Heart left ventricle (tissue), 16 donors: Measurements from ENCODE around the gene SPATS2L. TPM values are rescaled to one million over a fixed set of nuclear protein-coding genes. Genes with fewer than 3 reads are reported as not detected.
A peak's percentile ranks its signal among the peaks of the same experiment; 100 is the strongest.

Source experiments
- ATAC-seq, 4 donors: fragments of 200-7000 bp; cut with Tn5 transposase; one replicate each; pipeline ENCODE4 v1.9.1; 2020 to 2022; ENCODE audit warnings: moderate library complexity in 4 of 4, mild to moderate bottlenecking in 3 of 4, moderate number of reproducible peaks in 1 of 4
- DNase-seq, 5 donors: peaks; one replicate each; pipeline ENCODE4 v3.0.0-alpha.2; 2020
- H3K27ac ChIP-seq, 12 donors: fragments of 200-600 bp; sonication (generic) in 4 of 12; one replicate each; pipeline versions ENCODE4 v1.5.0 to v1.8.0; 2016 to 2022; ENCODE audit warnings: mild to moderate bottlenecking in 2 of 12
- H3K27me3 ChIP-seq, 9 donors: fragments of 200-600 bp; sonication (generic) in 2 of 9; one replicate each; pipeline versions ENCODE4 v1.5.1 to v1.8.0; 2016 to 2022; ENCODE audit warnings: mild to moderate bottlenecking in 3 of 9
- H3K36me3 ChIP-seq, 9 donors: fragments of 200-600 bp; sonication (generic) in 2 of 9; one replicate each; pipeline versions ENCODE4 v1.5.0 to v1.8.0; 2018 to 2022; ENCODE audit warnings: mild to moderate bottlenecking in 2 of 9
- H3K4me1 ChIP-seq, 12 donors: fragments of 200-600 bp; sonication (generic) in 4 of 12; one replicate each; pipeline versions ENCODE4 v1.5.0 to v1.8.0; 2016 to 2022; ENCODE audit warnings: mild to moderate bottlenecking in 3 of 12
- H3K4me3 ChIP-seq, 12 donors: fragments of 200-600 bp; sonication (generic) in 4 of 12; one replicate each; pipeline versions ENCODE4 v1.5.0 to v1.8.0; 2017 to 2022; ENCODE audit warnings: mild to moderate bottlenecking in 9 of 12, moderate library complexity in 4 of 12
- H3K9me3 ChIP-seq, 12 donors: fragments of 200-600 bp; sonication (generic) in 4 of 12; one replicate each; pipeline versions ENCODE4 v1.5.0 to v1.8.0; 2016 to 2022; ENCODE audit warnings: mild to moderate bottlenecking in 1 of 12
- POLR2A ChIP-seq, 2 donors: fragments of 450-650 bp; IDR thresholded peaks; one replicate each; pipeline ENCODE4 v1.6.1; 2017; ENCODE audit warnings: antibody characterized with exemption in 2 of 2, mild to moderate bottlenecking in 2 of 2, moderate library complexity in 2 of 2
- WGBS, 4 donors: extraction: QIAGEN DNeasy Blood & Tissue Kit in 2 of 4; methylation state at CpG; one replicate each; pipeline versions ENCODE4 v1.1.5 to v1.1.7; 2013 to 2018; 5-methylcytosine and 5-hydroxymethylcytosine counted together
- intact Hi-C, 10 donors: fragments of 100-400 bp; cut with DNase I; formaldehyde crosslinking; loops; one replicate each; pipeline versions ENCODE4 v1.11.1 to v1.14.2; 2022
- polyA plus RNA-seq, 2 donors: library from polyadenylated mRNA; stranded (reverse); fragments of 200-250 nt; gene quantifications; one replicate each; pipeline ENCODE4 v1.2.3, GENCODE V29; 2013
- total RNA-seq, 9 donors: library from RNA; depleted of rRNA in 2 of 9; stranded (reverse); fragments of >200 nt in 2 of 9; fragmentation: NEBNext Ultra II Directional in 3 of 9; extraction: Animal tissue kit (Norgen Biotek cat#: 25700) in 3 of 9; gene quantifications; one replicate each; pipeline versions ENCODE4 v1.1.0 to v1.2.4, GENCODE V29; 2016 to 2023
- TF ChIP-seq, protein P1 (sequence below), 12 donors: fragments of 200-600 bp; sonication (generic) in 4 of 12; IDR thresholded peaks; one replicate each; pipeline versions ENCODE4 v1.5.0 to v1.8.0; 2018 to 2022; ENCODE audit warnings: antibody characterized with exemption in 12 of 12, mild to moderate bottlenecking in 5 of 12
- donor health status: ischemic (EF 13 %, LVEDD 7.1; RV severe dilation, severe dysfunction).
- donor health status: healthy with polysubstance abuse.
- donor health status: DM: no; HTN: yes; CAD: no.
- donor health status: DM: no; HTN: no; CAD: no.
- donor health status: ischemic (EF 25% LVEDD 6.9; RV normal size, moderate dysfunction).
- donor health status: ischemic (EF 25% LVEDD 5.7; RV mildly dilated, moderate dysfunction).
- donor health status: healthy.
- donor health status: DM: yes; HTN: yes; CAD: no.
- donor health status: ischemic (EF 35%, LVEDD 5.7; RV mildly dilated, moderate dysfunction).
- donor health status: nonischemic (EF 11% LVEDD 7.7; RV severe dilation, severe dysfunction).
- donor health status: DM: yes; HTN: yes; CAD: no.
- donor health status: PGD.
- donor health status: ischemic (EF 29% LVEDD 5.4; RV normal size, mild dysfunction).
- donor health status: nonischemic (EF 23%, LVEDD 6.1; RV moderate dilation, normal function).

SPATS2L gene
- total and polyA plus RNA-seq, 11 donors = 34.9 to 177 (median 102) TPM

- H3K36me3 ChIP-seq = no peaks in the 10 kb centered on the region
- intact Hi-C loops = no loop called here
- no peaks in the 10 kb centered on the region for H3K27me3 ChIP-seq
- no peaks in the 10 kb centered on the region for H3K9me3 ChIP-seq
- ATAC-seq (peak; percentile 55 to 87 (median 66)), DNase-seq (no peak)
- WGBS, 4 donors = 66 to 86% (median 76%) methylated on average over 2 of the region's 2 CpGs
- no peak overlapping the region for H3K27ac ChIP-seq
- peaks cover 0 to 46% (median 18%) of the 10 kb centered on the region in 12 donors for H3K4me1 ChIP-seq
- H3K4me3 ChIP-seq = no peak overlapping the region
- TF ChIP-seq, protein P1, sequence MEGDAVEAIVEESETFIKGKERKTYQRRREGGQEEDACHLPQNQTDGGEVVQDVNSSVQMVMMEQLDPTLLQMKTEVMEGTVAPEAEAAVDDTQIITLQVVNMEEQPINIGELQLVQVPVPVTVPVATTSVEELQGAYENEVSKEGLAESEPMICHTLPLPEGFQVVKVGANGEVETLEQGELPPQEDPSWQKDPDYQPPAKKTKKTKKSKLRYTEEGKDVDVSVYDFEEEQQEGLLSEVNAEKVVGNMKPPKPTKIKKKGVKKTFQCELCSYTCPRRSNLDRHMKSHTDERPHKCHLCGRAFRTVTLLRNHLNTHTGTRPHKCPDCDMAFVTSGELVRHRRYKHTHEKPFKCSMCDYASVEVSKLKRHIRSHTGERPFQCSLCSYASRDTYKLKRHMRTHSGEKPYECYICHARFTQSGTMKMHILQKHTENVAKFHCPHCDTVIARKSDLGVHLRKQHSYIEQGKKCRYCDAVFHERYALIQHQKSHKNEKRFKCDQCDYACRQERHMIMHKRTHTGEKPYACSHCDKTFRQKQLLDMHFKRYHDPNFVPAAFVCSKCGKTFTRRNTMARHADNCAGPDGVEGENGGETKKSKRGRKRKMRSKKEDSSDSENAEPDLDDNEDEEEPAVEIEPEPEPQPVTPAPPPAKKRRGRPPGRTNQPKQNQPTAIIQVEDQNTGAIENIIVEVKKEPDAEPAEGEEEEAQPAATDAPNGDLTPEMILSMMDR (IDR thresholded peaks at IDR 0.05) = no peak
- no peak for TF ChIP-seq POLR2A (IDR thresholded peaks at IDR 0.05)
These were observed 53.1 kb downstream of the SPATS2L start for GRCh38 chr2:200359552-200359951.

GRCh38 chr2:200360364-200360763 lies 53.9 kb downstream of the SPATS2L start:
- no peak overlapping the region for H3K4me3 ChIP-seq
- ATAC-seq (no peak), DNase-seq (no peak)
- no peaks in the 10 kb centered on the region for H3K27me3 ChIP-seq
- 88 to 96% (median 91%) methylated on average over 5 of the region's 5 CpGs for WGBS, 4 donors
- no peaks in the 10 kb centered on the region for H3K36me3 ChIP-seq
- H3K4me1 ChIP-seq = peaks cover 0 to 46% (median 18%) of the 10 kb centered on the region in 12 donors
- H3K27ac ChIP-seq = peak overlapping the region in 1 of 12 donors; percentile 7
- intact Hi-C loops = no loop called here
- TF ChIP-seq, protein P1 (IDR thresholded peaks at IDR 0.05) = no peak
- TF ChIP-seq POLR2A (IDR thresholded peaks at IDR 0.05) = no peak
- no peaks in the 10 kb centered on the region for H3K9me3 ChIP-seq

GRCh38 chr2:200362202-200362917 lies 55.9 kb downstream of the SPATS2L start:
- no peak for TF ChIP-seq POLR2A (IDR thresholded peaks at IDR 0.05)
- TF ChIP-seq, protein P1 (IDR thresholded peaks at IDR 0.05) = no peak

DNA sequence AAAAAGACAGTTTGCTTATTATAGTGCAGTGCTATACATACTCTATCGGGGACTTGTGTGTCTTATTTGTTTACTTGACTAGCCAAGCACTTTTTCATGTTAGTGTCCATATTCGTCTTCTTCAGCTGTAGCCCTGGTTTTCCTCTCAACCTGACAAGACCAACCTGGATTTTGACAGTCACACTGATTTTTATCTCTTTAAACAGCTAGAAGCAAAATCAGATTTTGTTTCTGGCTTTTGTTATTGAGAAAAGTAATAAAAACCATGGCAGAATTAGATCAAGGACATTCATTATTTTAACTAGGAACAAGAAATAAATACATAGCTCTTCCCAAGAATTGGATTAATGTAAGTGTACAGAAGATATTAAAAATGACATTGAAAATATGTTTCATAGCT lies 56.8 kb downstream of the SPATS2L start:
- Histone ChIP-seq H3K9me3 (no peaks in the 10 kb centered on the region), H3K4me3 (no peak overlapping the region), H3K4me1 (peaks cover 0 to 24% (median 9%) of the 10 kb centered on the region in 12 donors), H3K36me3 (no peaks in the 10 kb centered on the region), H3K27ac (no peak overlapping the region), H3K27me3 (no peaks in the 10 kb centered on the region)
- WGBS, 4 donors = 88 to 93% (median 91%) methylated on average over 2 of the region's 2 CpGs
- ATAC-seq (no peak), DNase-seq (no peak)
- no peak for TF ChIP-seq POLR2A (IDR thresholded peaks at IDR 0.05)
- TF ChIP-seq, protein P1 (IDR thresholded peaks at IDR 0.05) = no peak
- intact Hi-C loops = no loop called here

More at GRCh38 chr2:200362202-200362917, 55.9 kb downstream of the SPATS2L start:
- no peak overlapping the region for H3K4me3 ChIP-seq
- no peaks in the 10 kb centered on the region for H3K36me3 ChIP-seq
- peaks cover 0 to 31% (median 15%) of the 10 kb centered on the region in 12 donors for H3K4me1 ChIP-seq
- 93 to 98% (median 98%) methylated on average over 4 of the region's 4 CpGs for WGBS, 4 donors
- DNase-seq (no peak), ATAC-seq (no peak)
- intact Hi-C loops = no loop called here
- no peak overlapping the region for H3K27ac ChIP-seq
- H3K27me3 ChIP-seq = no peaks in the 10 kb centered on the region
- no peaks in the 10 kb centered on the region for H3K9me3 ChIP-seq
